Astrocyte (in vitro differentiated cells and primary cell): ENCODE results near the gene GTPBP6. TPM values are rescaled to one million over a fixed set of nuclear protein-coding genes. Genes with fewer than 3 reads are reported as not detected.

ENCODE experiments used
- DNase-seq: peaks from one replicate; pipeline ENCODE4 v3.0.0-alpha.2; 2010; ENCODE audit warnings: low read depth
- FAIRE-seq: peaks from 2 replicates; lab custom pipeline; 2011; peaks lifted over from hg19 to GRCh38; lab: Jason Lieb, UNC
- H2AFZ ChIP-seq: 2 replicates; pipeline ENCODE4 v1.6.0; 2012; ENCODE audit warnings: low read depth, low read length, inconsistent platforms
- H3K27ac ChIP-seq: 2 replicates; pipeline ENCODE4 v1.5.1; 2011; ENCODE audit warnings: low read depth, low read length, inconsistent platforms
- H3K27me3 ChIP-seq: 2 replicates; pipeline ENCODE4 v1.6.0; 2011; ENCODE audit warnings: low read length, inconsistent platforms; ENCODE audit not compliant: insufficient read depth
- H3K36me3 ChIP-seq: 2 replicates; pipeline ENCODE4 v1.5.1; 2011; ENCODE audit warnings: low read length, inconsistent platforms; ENCODE audit not compliant: insufficient read depth
- H3K4me1 ChIP-seq: 2 replicates; pipeline ENCODE4 v1.5.1; 2011; ENCODE audit warnings: low read length, inconsistent platforms; ENCODE audit not compliant: insufficient read depth
- H3K4me2 ChIP-seq: 2 replicates; pipeline ENCODE4 v1.6.0; 2012; ENCODE audit warnings: low read length, inconsistent platforms
- H3K4me3 ChIP-seq: 2 replicates; pipeline ENCODE4 v1.5.1; 2011; ENCODE audit warnings: low read depth, mild to moderate bottlenecking, low read length, inconsistent platforms; ENCODE audit not compliant: insufficient read depth
- H3K79me2 ChIP-seq: 2 replicates; pipeline ENCODE4 v1.6.0; 2012; ENCODE audit warnings: mild to moderate bottlenecking, low read length, inconsistent platforms; ENCODE audit not compliant: insufficient read depth
- H3K9ac ChIP-seq: 2 replicates; pipeline ENCODE4 v1.6.0; 2012; ENCODE audit warnings: mild to moderate bottlenecking, low read length, inconsistent platforms
- H3K9me3 ChIP-seq: 2 replicates; pipeline ENCODE4 v1.5.1; 2012; ENCODE audit warnings: low read depth, mild to moderate bottlenecking, low read length, inconsistent platforms; ENCODE audit not compliant: insufficient read depth
- H4K20me1 ChIP-seq: 2 replicates; pipeline ENCODE4 v1.6.0; 2012; ENCODE audit warnings: low read length, inconsistent platforms; ENCODE audit not compliant: insufficient read depth
- H3K27ac Mint-ChIP-seq: one replicate; pipeline ENCODE4 v1.8.0; 2021; ENCODE audit warnings: mild to moderate bottlenecking, mixed read lengths; ENCODE audit not compliant: unreplicated experiment
- H3K27me3 Mint-ChIP-seq: one replicate; pipeline ENCODE4 v1.8.0; 2021; ENCODE audit warnings: low read depth, mixed read lengths; ENCODE audit not compliant: unreplicated experiment
- H3K36me3 Mint-ChIP-seq: one replicate; pipeline ENCODE4 v1.8.0; 2021; ENCODE audit warnings: low read depth, mixed read lengths; ENCODE audit not compliant: unreplicated experiment
- H3K4me1 Mint-ChIP-seq: one replicate; pipeline ENCODE4 v1.8.0; 2021; ENCODE audit warnings: low read depth, mixed read lengths; ENCODE audit not compliant: unreplicated experiment
- H3K4me3 Mint-ChIP-seq: one replicate; pipeline ENCODE4 v1.8.0; 2021; ENCODE audit warnings: mild to moderate bottlenecking, moderate library complexity, mixed read lengths; ENCODE audit not compliant: unreplicated experiment
- H3K9me3 Mint-ChIP-seq: one replicate; pipeline ENCODE4 v1.8.0; 2021; ENCODE audit warnings: mild to moderate bottlenecking, mixed read lengths; ENCODE audit not compliant: unreplicated experiment
- CTCF ChIP-seq: IDR thresholded peaks from 2 replicates; pipeline ENCODE4 v1.5.1; 2011; ENCODE audit warnings: low read depth, mild to moderate bottlenecking, inconsistent platforms, low read length, moderate library complexity; ENCODE audit not compliant: insufficient read depth
- EZH2 ChIP-seq: IDR thresholded peaks from 2 replicates; pipeline ENCODE4 v1.6.1; 2012; ENCODE audit warnings: mild to moderate bottlenecking, low read length, inconsistent platforms; ENCODE audit not compliant: insufficient read depth
- total RNA-seq: library from RNA; stranded (reverse); gene quantifications from 2 replicates; pipeline ENCODE4 v1.2.1, GENCODE V29; 2021

GTPBP6 gene
- total RNA-seq, 1 donor from 2014 or later = 30.5 TPM

- Histone ChIP-seq H3K4me2 (no peak overlapping the region), H3K27ac (no peak overlapping the region), H3K4me1 (no peaks in the 10 kb centered on the region), H3K79me2 (peaks cover 15% of the 10 kb centered on the region), H3K9me3 (no peaks in the 10 kb centered on the region), H2AFZ (no peak overlapping the region), H3K36me3 (peaks cover 8% of the 10 kb centered on the region), H3K9ac (no peak overlapping the region), H4K20me1 (peaks cover 20% of the 10 kb centered on the region), H3K27me3 (no peaks in the 10 kb centered on the region), H3K4me3 (no peak overlapping the region)
- Mint-ChIP-seq H3K36me3 (peaks cover 10% of the 10 kb centered on the region), H3K4me1 (no peaks in the 10 kb centered on the region), H3K4me3 (no peak overlapping the region), H3K27ac (no peak overlapping the region), H3K9me3 (no peaks in the 10 kb centered on the region), H3K27me3 (no peaks in the 10 kb centered on the region)
- DNase-seq = no peak
- no peak for FAIRE-seq
- no peak for TF ChIP-seq CTCF
- TF ChIP-seq EZH2 = no peak
Measured at GRCh38 chrX:313546-313945, 5.0 kb downstream of the GTPBP6 start.

GRCh38 chrX:312621-313331, 5.8 kb downstream of the GTPBP6 start:
- FAIRE-seq = no peak
- H3K27ac ChIP-seq = no peak overlapping the region
- Mint-ChIP-seq H3K4me1 (no peaks in the 10 kb centered on the region), H3K4me3 (no peak overlapping the region), H3K27me3 (no peaks in the 10 kb centered on the region), H3K9me3 (no peaks in the 10 kb centered on the region), H3K36me3 (peaks cover 11% of the 10 kb centered on the region), H3K27ac (no peak overlapping the region)
- peaks cover 20% of the 10 kb centered on the region for H4K20me1 ChIP-seq
- H3K27me3 ChIP-seq = no peaks in the 10 kb centered on the region
- no peak for TF ChIP-seq CTCF
- TF ChIP-seq EZH2 = no peak
- peaks cover 15% of the 10 kb centered on the region for H3K79me2 ChIP-seq
- H3K9me3 ChIP-seq = no peaks in the 10 kb centered on the region
- H3K4me2 ChIP-seq = no peak overlapping the region
- no peaks in the 10 kb centered on the region for H3K4me1 ChIP-seq
- H3K36me3 ChIP-seq = peaks cover 12% of the 10 kb centered on the region
- no peak for DNase-seq
- no peak overlapping the region for H3K4me3 ChIP-seq
- H2AFZ ChIP-seq = no peak overlapping the region
- H3K9ac ChIP-seq = no peak overlapping the region
